Astrocyte (in vitro differentiated cells and primary cell): ENCODE results near the gene ANGPTL8. TPM values are rescaled to one million over a fixed set of nuclear protein-coding genes. Genes with fewer than 3 reads are reported as not detected.

Experiments
- DNase-seq: peaks from one replicate; pipeline ENCODE4 v3.0.0-alpha.2; 2010; ENCODE audit warnings: low read depth
- FAIRE-seq: peaks from 2 replicates; lab custom pipeline; 2011; peaks lifted over from hg19 to GRCh38; lab: Jason Lieb, UNC
- H2AFZ ChIP-seq: 2 replicates; pipeline ENCODE4 v1.6.0; 2012; ENCODE audit warnings: low read depth, low read length, inconsistent platforms
- H3K27ac ChIP-seq: 2 replicates; pipeline ENCODE4 v1.5.1; 2011; ENCODE audit warnings: low read depth, low read length, inconsistent platforms
- H3K27me3 ChIP-seq: 2 replicates; pipeline ENCODE4 v1.6.0; 2011; ENCODE audit warnings: low read length, inconsistent platforms; ENCODE audit not compliant: insufficient read depth
- H3K36me3 ChIP-seq: 2 replicates; pipeline ENCODE4 v1.5.1; 2011; ENCODE audit warnings: low read length, inconsistent platforms; ENCODE audit not compliant: insufficient read depth
- H3K4me1 ChIP-seq: 2 replicates; pipeline ENCODE4 v1.5.1; 2011; ENCODE audit warnings: low read length, inconsistent platforms; ENCODE audit not compliant: insufficient read depth
- H3K4me2 ChIP-seq: 2 replicates; pipeline ENCODE4 v1.6.0; 2012; ENCODE audit warnings: low read length, inconsistent platforms
- H3K4me3 ChIP-seq: 2 replicates; pipeline ENCODE4 v1.5.1; 2011; ENCODE audit warnings: low read depth, mild to moderate bottlenecking, low read length, inconsistent platforms; ENCODE audit not compliant: insufficient read depth
- H3K79me2 ChIP-seq: 2 replicates; pipeline ENCODE4 v1.6.0; 2012; ENCODE audit warnings: mild to moderate bottlenecking, low read length, inconsistent platforms; ENCODE audit not compliant: insufficient read depth
- H3K9ac ChIP-seq: 2 replicates; pipeline ENCODE4 v1.6.0; 2012; ENCODE audit warnings: mild to moderate bottlenecking, low read length, inconsistent platforms
- H3K9me3 ChIP-seq: 2 replicates; pipeline ENCODE4 v1.5.1; 2012; ENCODE audit warnings: low read depth, mild to moderate bottlenecking, low read length, inconsistent platforms; ENCODE audit not compliant: insufficient read depth
- H4K20me1 ChIP-seq: 2 replicates; pipeline ENCODE4 v1.6.0; 2012; ENCODE audit warnings: low read length, inconsistent platforms; ENCODE audit not compliant: insufficient read depth
- H3K27ac Mint-ChIP-seq: one replicate; pipeline ENCODE4 v1.8.0; 2021; ENCODE audit warnings: mild to moderate bottlenecking, mixed read lengths; ENCODE audit not compliant: unreplicated experiment
- H3K27me3 Mint-ChIP-seq: one replicate; pipeline ENCODE4 v1.8.0; 2021; ENCODE audit warnings: low read depth, mixed read lengths; ENCODE audit not compliant: unreplicated experiment
- H3K36me3 Mint-ChIP-seq: one replicate; pipeline ENCODE4 v1.8.0; 2021; ENCODE audit warnings: low read depth, mixed read lengths; ENCODE audit not compliant: unreplicated experiment
- H3K4me1 Mint-ChIP-seq: one replicate; pipeline ENCODE4 v1.8.0; 2021; ENCODE audit warnings: low read depth, mixed read lengths; ENCODE audit not compliant: unreplicated experiment
- H3K4me3 Mint-ChIP-seq: one replicate; pipeline ENCODE4 v1.8.0; 2021; ENCODE audit warnings: mild to moderate bottlenecking, moderate library complexity, mixed read lengths; ENCODE audit not compliant: unreplicated experiment
- H3K9me3 Mint-ChIP-seq: one replicate; pipeline ENCODE4 v1.8.0; 2021; ENCODE audit warnings: mild to moderate bottlenecking, mixed read lengths; ENCODE audit not compliant: unreplicated experiment
- CTCF ChIP-seq: IDR thresholded peaks from 2 replicates; pipeline ENCODE4 v1.5.1; 2011; ENCODE audit warnings: low read depth, mild to moderate bottlenecking, inconsistent platforms, low read length, moderate library complexity; ENCODE audit not compliant: insufficient read depth
- EZH2 ChIP-seq: IDR thresholded peaks from 2 replicates; pipeline ENCODE4 v1.6.1; 2012; ENCODE audit warnings: mild to moderate bottlenecking, low read length, inconsistent platforms; ENCODE audit not compliant: insufficient read depth
- total RNA-seq: library from RNA; stranded (reverse); gene quantifications from 2 replicates; pipeline ENCODE4 v1.2.1, GENCODE V29; 2021

The ANGPTL8 gene
- total RNA-seq, 1 donor from 2014 or later: not detected

GRCh38 chr19:11200015-11200574 lies 39.3 kb upstream of the ANGPTL8 start:
- FAIRE-seq (no peak), DNase-seq (no peak)
- no peaks in the 10 kb centered on the region for H3K9me3 ChIP-seq
- TF ChIP-seq EZH2 (no peak), CTCF (no peak)
- Mint-ChIP-seq H3K27ac (no peak overlapping the region), H3K9me3 (no peaks in the 10 kb centered on the region), H3K4me1 (peaks cover 9% of the 10 kb centered on the region), H3K4me3 (no peak overlapping the region), H3K36me3 (peaks cover 8% of the 10 kb centered on the region), H3K27me3 (no peaks in the 10 kb centered on the region)
- H3K27ac ChIP-seq: no peak overlapping the region
- no peak overlapping the region for H3K9ac ChIP-seq
- H3K79me2 ChIP-seq: peaks cover 19% of the 10 kb centered on the region
- H3K4me2 ChIP-seq: no peak overlapping the region
- H2AFZ ChIP-seq: no peak overlapping the region
- peaks cover 28% of the 10 kb centered on the region for H3K4me1 ChIP-seq
- no peaks in the 10 kb centered on the region for H3K27me3 ChIP-seq
- peaks cover 9% of the 10 kb centered on the region for H4K20me1 ChIP-seq
- no peak overlapping the region for H3K4me3 ChIP-seq
- H3K36me3 ChIP-seq: no peaks in the 10 kb centered on the region

GRCh38 chr19:11200931-11201330 lies 38.5 kb upstream of the ANGPTL8 start:
- Mint-ChIP-seq H3K27ac (no peak overlapping the region), H3K4me3 (no peak overlapping the region), H3K4me1 (peaks cover 6% of the 10 kb centered on the region), H3K9me3 (no peaks in the 10 kb centered on the region), H3K36me3 (peaks cover 8% of the 10 kb centered on the region), H3K27me3 (no peaks in the 10 kb centered on the region)
- Histone ChIP-seq H3K4me2 (no peak overlapping the region), H3K27ac (no peak overlapping the region), H3K9me3 (no peaks in the 10 kb centered on the region), H3K4me3 (no peak overlapping the region), H3K9ac (no peak overlapping the region), H3K4me1 (peaks cover 22% of the 10 kb centered on the region), H2AFZ (no peak overlapping the region), H3K79me2 (peaks cover 12% of the 10 kb centered on the region), H3K36me3 (no peaks in the 10 kb centered on the region), H3K27me3 (no peaks in the 10 kb centered on the region), H4K20me1 (peaks cover 6% of the 10 kb centered on the region)
- no peak for TF ChIP-seq CTCF
- no peak for TF ChIP-seq EZH2
- DNase-seq: no peak
- FAIRE-seq: no peak

DNA sequence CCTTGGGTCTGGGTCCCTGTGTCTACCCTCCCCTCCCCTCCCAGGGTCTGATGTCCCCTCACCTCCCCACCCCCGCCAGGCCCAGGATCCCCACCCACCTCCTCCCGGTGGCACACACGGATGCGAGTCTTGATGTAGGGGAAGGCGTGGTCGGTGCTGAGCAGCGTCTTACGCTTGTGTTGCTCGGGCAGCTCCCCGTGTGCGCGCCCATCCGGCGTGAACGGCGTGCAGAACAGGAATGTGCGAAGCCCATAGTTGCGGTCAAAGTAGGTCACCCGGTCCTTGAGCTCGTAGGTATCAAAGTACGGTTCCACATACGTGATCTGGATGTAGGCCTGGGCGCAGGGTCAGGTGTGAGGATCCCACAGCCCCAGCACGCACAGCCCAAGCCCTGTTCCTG lies 37.6 kb upstream of the ANGPTL8 start:
- H2AFZ ChIP-seq: no peak overlapping the region
- H3K4me2 ChIP-seq: no peak overlapping the region
- no peak overlapping the region for H3K27ac Mint-ChIP-seq
- no peaks in the 10 kb centered on the region for H3K27me3 ChIP-seq
- H4K20me1 ChIP-seq: no peaks in the 10 kb centered on the region
- H3K4me1 Mint-ChIP-seq: peaks cover 6% of the 10 kb centered on the region
- H3K4me1 ChIP-seq: peaks cover 17% of the 10 kb centered on the region
- peaks cover 4% of the 10 kb centered on the region for H3K79me2 ChIP-seq
- DNase-seq: no peak
- no peak overlapping the region for H3K27ac ChIP-seq
- no peak for FAIRE-seq
- H3K36me3 Mint-ChIP-seq: peaks cover 8% of the 10 kb centered on the region
- no peaks in the 10 kb centered on the region for H3K27me3 Mint-ChIP-seq
- H3K4me3 ChIP-seq: no peak overlapping the region
- H3K36me3 ChIP-seq: no peaks in the 10 kb centered on the region
- H3K9ac ChIP-seq: no peak overlapping the region
- TF ChIP-seq EZH2: no peak
- TF ChIP-seq CTCF: no peak
- no peaks in the 10 kb centered on the region for H3K9me3 Mint-ChIP-seq
- H3K4me3 Mint-ChIP-seq: no peak overlapping the region
- no peaks in the 10 kb centered on the region for H3K9me3 ChIP-seq
